AG04449 (cell line): ENCODE results near the gene DVL2.
"Not testable (repeated sequence)": the region's sequence is repeated elsewhere in the genome, so short reads cannot be mapped to it uniquely, and the experiment has no call there.

ENCODE experiments used
- CTCF ChIA-PET: fragments of 350-600 bp; formaldehyde crosslinking; extraction: SDS; loops from one replicate; lab custom pipeline; 2021; ENCODE audit warnings: antibody characterized with exemption; lab: Yijun Ruan, JAX
- POLR2A ChIA-PET: fragments of 400-600, 350-600 bp; formaldehyde crosslinking; extraction: SDS; loops from one replicate; lab custom pipeline; 2020; ENCODE audit warnings: antibody characterized with exemption, inconsistent platforms; lab: Yijun Ruan, JAX
- DNase-seq: peaks from one replicate; pipeline ENCODE4 v3.0.0-alpha.2; 2010; ENCODE audit warnings: low read depth, low spot score
- H3K4me3 ChIP-seq: 2 replicates; pipeline ENCODE4 v1.5.1; 2011; ENCODE audit warnings: low read depth, mild to moderate bottlenecking, control low read depth, low read length
- CTCF ChIP-seq: IDR thresholded peaks from one replicate; pipeline ENCODE4 v1.5.1; 2011; ENCODE audit warnings: mild to moderate bottlenecking, moderate library complexity, low read length, control low read depth, inconsistent platforms; ENCODE audit not compliant: insufficient read depth; ENCODE audit errors: missing control alignments

Gene DVL2

GRCh38 chr17:7184091-7184488 lies 50.2 kb downstream of the DVL2 start:
- POLR2A ChIA-PET: no interaction called here
- no peak for TF ChIP-seq CTCF

GRCh38 chr17:7183433-7184090 lies 50.8 kb downstream of the DVL2 start:
- no peak for DNase-seq
- ChIA-PET POLR2A (no interaction called here), CTCF (interaction anchor here (0.6 to 1.9 kb wide), 3 partner anchors 13 to 138 kb away, joined by 3 to 4 read pairs (median 4); no protein-coding TSS in a partner anchor)
- H3K4me3 ChIP-seq: no peak overlapping the region
- TF ChIP-seq CTCF: no peak

More at GRCh38 chr17:7184091-7184488, 50.2 kb downstream of the DVL2 start:
- no peak for DNase-seq
- no peak overlapping the region for H3K4me3 ChIP-seq
- CTCF ChIA-PET: interaction anchor here (1.5 kb wide), 1 partner anchor 14 kb away, joined by 4 read pairs; no protein-coding TSS in a partner anchor

- H3K4me3 ChIP-seq, DNase-seq, POLR2A ChIA-PET: not testable (repeated sequence)
- CTCF ChIA-PET: interaction anchor here (1.2 to 1.9 kb wide), 3 partner anchors 48 to 136 kb away, joined by 3 to 8 read pairs (median 4); no protein-coding TSS in a partner anchor
Measured at GRCh38 chr17:7182101-7182500, 52.2 kb downstream of the DVL2 start.

GRCh38 chr17:7179317-7180254 lies 54.7 kb downstream of the DVL2 start, which contains the start of gene ASGR1:
ASGR1 (minus strand) TSS chr17:7179370; CDS start chr17:7178563, 807 bp downstream.
- DNase-seq: no peak
- CTCF ChIA-PET: interaction anchor here (2.4 to 4.1 kb wide), 4 partner anchors 9 to 130 kb away, joined by 6 to 156 read pairs (median 25); partner anchors contain the start of gene SLC16A11
- POLR2A ChIA-PET: no interaction called here
- no peak for TF ChIP-seq CTCF
- peak within 1 kb of the TSS; percentile 60 for H3K4me3 ChIP-seq

- H3K4me3 ChIP-seq: no peak overlapping the region
- no peak for DNase-seq
- ChIA-PET POLR2A (no interaction called here), CTCF (interaction anchor here (1.9 to 4.1 kb wide), 5 partner anchors 10 to 130 kb away, joined by 6 to 156 read pairs (median 15); partner anchors contain the start of gene SLC16A11)
- no peak for TF ChIP-seq CTCF
Measured at GRCh38 chr17:7178973-7179316, 55.4 kb downstream of the DVL2 start.

- peak overlapping the region; percentile 60 for H3K4me3 ChIP-seq
- POLR2A ChIA-PET: interaction anchor here (0.5 kb wide), 1 partner anchor 88 kb away, joined by 3 read pairs; no protein-coding TSS in a partner anchor
- CTCF ChIA-PET: interaction anchor here (0.9 to 4.1 kb wide), 26 partner anchors 8 to 510 kb away, joined by 3 to 156 read pairs (median 6); partner anchors contain the start of genes ACADVL, DLG4, SLC16A11 and SLC16A13
- no peak for DNase-seq
- no peak for TF ChIP-seq CTCF
Measured at GRCh38 chr17:7177954-7178477, 56.3 kb downstream of the DVL2 start.
